Measurements from ENCODE around the gene ZNF284.

The ZNF284 gene

DNA sequence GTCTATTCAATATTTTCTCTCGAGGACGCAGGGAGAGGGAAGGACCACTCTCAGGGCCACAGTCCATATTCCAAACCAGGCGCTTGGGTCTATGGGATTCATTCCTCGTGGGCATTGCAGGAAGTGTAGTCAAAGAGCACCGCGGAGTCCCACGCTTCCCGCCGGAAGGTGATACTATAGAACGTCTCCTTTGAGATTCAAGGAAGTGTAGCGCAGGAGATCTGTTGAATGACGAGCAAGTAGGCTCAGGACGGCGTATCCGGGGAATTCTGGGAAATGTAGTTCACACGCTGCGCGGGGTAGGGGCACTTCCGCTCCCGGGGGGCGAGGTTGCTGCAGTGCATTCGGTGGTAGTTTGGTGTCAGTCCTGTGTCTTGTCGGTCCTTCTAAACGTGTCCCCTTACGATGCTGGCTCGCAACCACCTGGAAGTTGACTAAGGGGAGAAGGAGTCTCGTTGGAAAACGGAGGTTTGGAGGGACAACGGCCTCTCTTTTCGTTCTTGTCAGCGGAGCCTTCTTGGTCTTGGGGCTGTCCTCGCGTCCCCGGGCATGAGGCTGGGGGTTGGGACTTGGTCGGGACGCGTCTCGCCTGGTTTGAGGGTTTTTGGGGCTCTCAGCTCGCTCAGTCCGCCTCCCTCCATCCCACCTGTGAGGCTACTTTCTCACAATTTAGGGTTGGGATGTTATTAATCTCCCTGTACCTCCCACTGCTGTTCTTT is at the start of gene ZNF284:
TSS of gene ZNF284 (plus strand) at position 336 of the 719 bp plus-strand sequence. CDS start 4,231 bp downstream, outside the sequence.
- peak; percentile 90 for DNase-seq

DNA sequence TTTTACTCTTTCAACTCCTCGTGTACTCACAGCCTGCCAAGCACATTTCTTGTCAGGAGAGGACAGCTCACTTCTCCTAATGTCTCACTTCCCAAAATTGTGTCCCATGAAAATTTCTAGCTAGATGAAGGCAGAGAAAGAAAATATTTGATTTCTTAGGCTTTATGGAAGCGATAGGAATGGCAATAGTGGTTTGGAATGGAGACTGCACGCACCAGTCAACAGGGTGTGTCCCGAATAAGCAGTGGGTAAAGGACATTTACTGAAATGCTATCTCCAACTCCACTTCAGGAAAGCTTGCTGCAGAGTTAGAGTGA is 47.1 kb upstream of the ZNF284 start:
- no peak for DNase-seq

DNA sequence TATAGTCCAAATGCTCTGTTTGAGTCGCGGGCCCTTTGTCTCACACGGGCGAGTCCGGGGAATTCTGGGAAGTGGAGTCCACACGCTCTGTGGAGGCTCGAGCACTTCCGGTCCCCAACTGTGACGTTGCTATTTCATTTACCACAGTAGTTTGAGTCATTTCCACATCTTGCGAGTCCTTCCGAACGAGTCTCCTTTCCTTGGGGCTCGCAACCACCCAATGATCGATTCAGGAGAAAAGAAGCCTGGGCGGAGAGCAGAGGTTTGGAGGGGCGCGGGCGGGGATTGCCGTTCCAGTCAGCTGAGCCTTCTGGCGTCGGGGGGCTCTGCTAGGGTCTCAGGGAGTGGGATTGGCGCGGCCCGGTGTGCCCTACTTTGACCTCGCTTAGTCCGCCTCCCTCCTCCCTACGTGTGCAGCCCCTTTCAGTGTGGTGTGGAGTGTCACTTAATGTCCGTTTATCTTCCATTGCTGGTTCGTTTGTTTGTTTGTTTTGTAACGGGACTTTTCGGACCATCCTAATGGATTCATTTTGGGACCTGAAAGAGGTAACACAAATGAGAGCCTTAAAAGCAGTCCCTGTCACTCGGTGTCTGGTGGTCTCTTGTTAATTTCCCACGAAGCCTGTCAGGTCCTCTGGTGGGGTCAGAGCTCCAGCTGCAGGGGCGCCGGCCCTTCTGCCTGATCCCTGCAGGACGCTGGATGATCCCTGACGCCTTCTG is 46.6 kb upstream of the ZNF284 start, which contains the start of gene ZNF222:
TSS of gene ZNF222 (plus strand) at position 163 of the 720 bp plus-strand sequence. CDS start at position 221, 58 bp downstream.
- peak; percentile 69 for DNase-seq

DNA sequence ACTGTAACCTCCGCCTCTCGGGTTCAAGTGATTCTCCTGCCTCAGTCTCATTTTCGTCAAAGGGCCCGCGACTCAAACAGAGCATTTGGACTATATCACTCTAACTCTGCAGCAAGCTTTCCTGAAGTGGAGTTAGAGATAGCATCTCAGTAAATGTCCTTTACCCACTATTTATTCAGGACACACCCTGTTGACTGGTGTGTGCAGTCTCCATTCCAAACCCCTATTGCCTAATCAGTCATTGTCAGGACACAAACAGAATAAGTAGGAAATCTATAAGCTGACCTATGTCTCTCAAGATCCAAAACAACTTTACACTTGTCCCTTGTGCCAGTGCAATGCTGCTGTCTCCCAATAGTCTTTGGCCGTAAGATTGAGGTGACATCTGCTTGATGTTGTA is 45.3 kb upstream of the ZNF284 start:
- DNase-seq = no peak

DNA sequence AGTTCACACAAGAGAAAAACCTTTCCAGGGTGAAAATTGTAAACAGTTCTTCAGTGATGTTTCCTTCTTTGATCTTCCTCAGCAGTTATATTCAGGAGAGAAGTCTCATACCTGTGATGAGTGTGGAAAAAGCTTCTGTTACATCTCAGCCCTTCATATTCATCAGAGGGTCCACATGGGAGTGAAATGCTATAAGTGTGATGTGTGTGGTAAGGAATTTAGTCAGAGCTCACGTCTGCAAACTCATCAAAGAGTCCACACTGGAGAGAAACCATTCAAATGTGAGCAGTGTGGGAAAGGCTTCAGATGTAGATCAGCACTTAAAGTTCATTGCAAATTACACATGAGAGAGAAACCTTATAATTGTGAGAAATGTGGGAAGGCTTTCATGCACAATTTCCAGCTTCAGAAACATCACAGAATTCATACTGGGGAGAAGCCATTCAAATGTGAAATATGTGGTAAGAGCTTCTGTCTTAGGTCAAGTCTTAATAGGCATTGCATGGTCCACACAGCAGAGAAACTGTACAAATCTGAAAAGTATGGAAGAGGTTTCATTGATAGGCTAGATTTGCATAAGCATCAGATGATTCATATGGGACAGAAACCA is 39.9 kb upstream of the ZNF284 start:
- DNase-seq = no peak

DNA sequence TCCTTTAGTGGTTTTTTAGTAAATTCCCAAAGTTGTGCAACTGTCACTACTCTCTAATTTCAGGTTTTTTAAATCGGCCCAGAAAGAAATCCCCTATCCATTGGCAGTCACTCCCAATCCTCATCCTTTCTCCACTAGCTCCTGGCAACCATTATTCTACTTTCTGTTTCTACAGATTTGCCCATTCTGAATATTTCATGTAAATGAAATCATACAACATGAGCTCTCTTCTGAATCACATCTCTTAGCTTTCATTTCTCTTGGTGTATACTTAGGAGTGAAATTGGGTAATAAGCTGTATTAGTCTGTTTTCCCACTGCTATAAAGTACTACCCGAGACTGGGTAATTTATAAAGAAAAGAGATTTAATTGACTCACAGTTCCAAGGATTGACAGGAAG is 29.8 kb upstream of the ZNF284 start:
- DNase-seq = no peak

DNA sequence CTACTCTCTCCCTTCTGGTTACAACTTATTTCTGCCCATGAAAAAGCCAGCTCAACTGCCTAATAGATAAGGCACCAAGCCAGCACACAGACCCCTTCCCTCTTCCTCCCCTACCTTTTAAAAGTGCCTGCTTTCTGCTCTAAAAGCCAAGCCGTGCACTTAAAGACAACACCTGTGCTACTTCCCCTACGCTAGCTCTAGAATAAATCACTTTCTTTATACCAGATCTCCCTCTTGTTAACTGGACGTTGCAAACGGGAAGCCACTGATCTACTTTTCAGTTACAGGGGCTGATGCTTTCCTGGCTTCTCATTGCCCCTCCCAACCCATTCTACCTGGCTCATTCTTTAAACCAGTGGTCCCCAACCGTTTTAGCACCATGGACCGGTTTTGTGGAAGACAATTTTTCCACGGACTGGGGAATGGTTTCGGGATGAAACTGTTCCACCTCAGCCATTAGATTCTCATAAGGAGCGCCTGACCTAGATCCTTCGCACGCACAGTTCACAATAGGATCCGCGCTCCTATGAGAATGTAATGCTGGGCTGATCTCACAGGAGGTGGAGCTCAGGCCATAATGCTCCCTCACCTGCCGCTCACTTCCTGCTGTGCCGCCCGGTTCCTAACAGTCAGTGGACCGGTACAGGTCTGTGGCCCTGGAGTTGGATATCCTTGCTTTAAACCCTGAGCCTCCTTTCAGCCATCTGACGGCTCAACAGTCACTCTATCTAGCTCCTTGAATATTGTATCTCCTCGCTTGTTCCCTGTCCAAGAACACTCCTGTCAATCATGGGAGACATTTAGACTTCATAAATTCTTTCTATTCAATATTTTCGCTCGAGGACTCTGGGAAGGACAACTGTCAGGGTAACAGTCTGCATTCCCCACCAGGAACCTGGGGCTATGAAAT is 21.0 kb upstream of the ZNF284 start:
- DNase-seq = no peak

DNA sequence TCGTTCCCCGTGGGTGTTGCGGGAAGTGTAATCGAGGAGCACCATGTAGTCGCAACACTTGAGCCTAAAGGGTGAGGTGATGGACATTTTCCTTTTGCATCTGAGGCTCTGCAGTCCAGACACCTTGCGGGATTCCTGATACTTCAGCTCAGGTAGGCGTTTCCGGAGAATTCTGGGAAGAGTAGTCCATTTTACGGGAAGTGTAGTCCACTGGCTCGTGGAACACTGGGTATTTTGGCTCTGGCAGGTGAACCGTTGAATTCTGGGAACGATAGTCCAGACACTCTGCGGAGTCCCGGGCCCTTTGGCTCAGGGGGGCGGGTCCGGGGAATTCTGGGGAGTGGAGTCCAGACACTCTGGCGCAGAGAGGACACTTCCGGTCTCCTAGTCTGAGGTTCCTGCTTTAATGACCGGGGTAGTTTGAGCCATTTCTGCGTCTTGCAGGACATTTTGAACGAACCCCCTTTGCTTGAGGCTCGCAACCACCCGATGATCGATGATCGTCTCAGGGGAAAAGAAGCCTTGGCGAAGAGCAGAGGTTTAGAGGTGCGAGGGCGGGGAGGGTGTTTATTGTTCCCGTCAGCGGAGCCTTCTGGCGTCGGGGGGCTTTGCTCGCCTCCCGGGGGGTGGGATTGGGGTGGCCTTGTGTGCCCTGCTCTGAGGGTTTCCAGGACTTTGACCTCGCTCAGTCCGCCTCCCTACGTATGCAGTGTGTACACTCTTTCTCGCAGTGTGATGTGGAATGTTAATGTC is 20.1 kb upstream of the ZNF284 start, which contains the start of gene ZNF223:
TSS of gene ZNF223 (plus strand) at position 387 of the 753 bp plus-strand sequence. CDS start 3,141 bp downstream, outside the sequence.
- DNase-seq = peak; percentile 93

DNA sequence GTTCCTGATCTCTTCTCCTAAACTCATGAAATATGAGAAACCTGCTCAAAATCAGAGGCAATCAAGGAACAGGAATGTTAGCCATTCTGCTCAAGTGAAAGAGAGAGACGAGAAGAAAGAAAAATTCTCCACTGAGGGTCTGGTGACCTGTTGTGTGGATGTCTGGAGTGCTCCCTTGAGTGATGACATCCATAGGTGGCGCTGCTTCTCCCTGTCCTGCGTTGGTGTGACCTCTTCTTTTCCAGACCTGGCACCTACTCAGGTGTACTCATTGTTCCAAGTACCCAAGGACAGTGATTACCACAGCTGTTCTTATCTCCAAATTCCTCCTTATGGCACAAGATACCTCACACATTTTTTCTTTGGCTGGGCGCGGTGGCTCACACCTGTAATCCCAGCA is 16.1 kb upstream of the ZNF284 start:
- DNase-seq = no peak

DNA sequence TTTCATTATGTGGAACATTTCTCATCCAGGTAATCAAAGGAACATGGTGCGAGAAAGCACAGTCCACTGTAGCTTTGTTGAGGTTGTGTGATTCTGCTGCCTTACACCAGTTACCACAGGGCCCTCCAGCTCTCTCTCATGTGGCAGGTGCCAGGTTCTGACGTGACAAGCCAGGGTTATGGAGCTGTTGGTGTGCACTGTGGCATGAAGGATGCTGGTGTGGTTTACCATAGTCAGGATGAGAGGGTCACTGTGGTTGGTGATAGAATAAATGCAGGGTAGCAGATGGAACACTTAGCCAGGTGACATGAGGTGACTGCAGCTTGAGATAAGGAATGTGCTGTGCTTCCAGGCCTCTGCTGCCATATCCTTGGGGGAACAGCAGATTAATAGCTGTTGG is 12.7 kb upstream of the ZNF284 start:
- no peak for DNase-seq

DNA sequence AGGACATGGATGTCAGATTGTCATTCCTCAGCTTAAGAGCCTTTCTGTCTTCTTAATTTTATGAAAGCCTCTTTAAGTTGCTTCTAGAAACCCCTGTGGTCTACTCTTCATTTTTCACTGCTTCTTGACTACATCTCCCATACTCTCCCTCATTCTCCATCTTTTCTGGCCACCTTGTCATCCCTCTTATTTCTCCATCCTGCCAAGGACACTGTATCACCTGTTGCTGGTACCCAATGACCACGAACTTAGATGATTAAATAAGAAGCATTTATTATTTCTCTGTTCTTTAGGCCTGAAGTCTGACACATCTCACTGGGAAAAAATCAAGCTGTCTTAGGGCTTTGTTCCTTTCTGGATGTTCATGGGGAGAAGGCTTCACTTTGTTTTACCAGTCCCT is 10.9 kb upstream of the ZNF284 start:
- no peak for DNase-seq

DNA sequence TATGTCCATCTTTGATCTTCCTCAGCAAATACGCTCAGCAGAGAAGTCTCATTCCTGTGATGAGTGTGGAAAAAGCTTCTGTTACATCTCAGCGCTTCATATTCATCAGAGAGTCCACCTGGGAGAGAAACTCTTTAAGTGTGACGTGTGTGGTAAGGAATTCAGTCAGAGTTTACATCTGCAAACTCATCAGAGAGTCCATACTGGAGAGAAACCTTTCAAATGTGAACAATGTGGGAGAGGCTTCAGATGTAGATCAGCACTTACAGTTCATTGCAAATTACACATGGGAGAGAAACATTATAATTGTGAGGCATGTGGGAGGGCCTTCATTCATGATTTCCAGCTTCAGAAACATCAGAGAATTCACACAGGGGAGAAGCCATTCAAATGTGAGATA is 5.7 kb upstream of the ZNF284 start:
- DNase-seq = no peak

DNA sequence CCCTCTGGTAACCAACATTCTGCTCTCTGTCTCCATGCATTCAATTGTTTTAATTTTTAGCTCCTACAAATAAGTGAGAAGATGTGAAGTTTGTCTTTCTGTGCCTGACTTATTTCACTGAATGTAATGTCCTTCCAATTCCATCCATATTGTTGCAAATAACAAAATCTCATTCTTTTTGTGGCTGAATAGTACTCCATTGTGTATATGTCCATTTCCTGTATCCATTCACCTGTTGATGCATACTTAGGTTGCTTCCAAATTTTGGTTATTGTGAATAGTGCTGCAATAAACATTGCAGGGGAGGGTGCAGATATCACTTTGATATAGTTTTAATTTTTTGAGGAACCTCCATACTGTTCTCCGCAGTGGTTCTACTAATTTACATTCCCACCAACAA is 2.5 kb upstream of the ZNF284 start:
- DNase-seq = no peak

DNA sequence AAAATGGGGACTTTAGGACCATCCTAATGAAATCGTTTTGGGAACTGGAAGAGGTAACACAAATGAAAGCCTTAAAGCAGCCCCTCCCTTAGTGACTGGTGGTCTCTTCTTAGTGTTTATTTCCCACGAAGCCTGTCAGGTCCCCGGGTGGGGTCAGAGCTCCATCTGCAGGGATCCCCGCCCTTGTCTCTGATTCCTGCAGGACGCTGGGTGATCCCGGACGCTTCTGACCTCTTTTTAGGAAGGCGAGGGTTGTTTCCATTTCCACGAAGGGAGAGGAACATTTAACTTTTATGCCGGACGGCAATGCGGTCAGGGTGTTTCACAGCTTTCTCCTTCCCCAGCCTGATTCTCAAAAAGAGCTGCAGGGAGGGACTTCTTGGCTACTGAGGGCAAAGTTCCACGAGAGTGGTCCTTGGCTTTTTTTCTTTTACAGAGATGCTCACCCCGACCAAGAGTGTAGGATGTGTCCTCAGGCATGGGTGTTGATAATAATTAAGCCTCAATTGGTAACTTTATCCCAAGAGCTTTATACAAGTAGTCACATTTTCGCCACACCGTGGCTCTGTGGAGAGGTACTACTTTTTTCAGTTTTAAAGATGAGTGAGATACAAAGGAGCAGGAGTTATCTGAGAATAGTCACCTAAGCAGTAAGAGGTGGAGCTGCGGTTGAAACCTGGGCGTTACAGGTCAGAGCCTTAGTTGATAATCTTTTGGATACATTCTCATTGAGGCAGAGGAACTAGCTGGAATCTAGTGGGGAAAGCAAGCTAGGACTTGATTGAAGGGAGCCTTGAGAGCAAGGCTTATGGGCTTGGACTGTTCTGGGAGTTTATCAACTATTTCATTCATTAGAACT is 813 bp downstream of the ZNF284 start:
- DNase-seq = no peak

DNA sequence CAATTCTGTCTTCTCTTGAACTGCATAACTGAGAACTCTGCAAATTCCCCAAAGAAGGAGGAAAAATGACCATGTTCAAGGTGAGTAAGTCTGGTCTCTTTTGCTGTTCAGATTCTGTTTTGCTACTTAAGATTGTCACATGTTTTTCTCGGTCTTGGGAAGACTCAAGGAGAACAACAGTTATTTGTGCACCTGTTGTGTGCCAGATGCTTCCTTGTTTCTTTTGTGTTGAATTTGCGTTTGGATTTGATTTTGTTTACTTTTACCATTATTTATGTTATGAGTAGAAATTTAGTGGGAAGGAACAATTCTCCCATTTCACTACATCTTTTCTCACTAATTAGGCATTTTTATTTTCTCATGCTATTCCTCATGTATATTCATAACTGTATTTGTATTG is 4.4 kb downstream of the ZNF284 start:
- no peak for DNase-seq

DNA sequence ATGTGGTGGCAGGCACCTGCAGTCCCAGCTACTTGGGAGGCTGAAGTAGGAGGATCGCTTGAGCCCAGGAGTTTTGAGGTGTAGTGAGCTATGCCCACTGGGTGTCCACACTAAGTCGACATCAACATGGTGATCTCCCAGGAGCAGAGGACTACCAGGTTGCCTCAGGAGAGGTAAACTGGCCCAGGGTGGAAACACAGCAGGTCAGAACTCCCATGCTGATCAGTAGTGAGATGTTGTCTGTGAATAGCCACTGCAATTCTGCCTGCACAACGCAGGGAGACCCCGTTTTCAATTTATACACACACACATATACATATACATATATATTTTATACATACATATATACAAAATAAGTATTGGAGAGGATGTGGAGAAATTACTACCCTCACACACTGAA is 20.1 kb downstream of the ZNF284 start:
- DNase-seq = no peak

DNA sequence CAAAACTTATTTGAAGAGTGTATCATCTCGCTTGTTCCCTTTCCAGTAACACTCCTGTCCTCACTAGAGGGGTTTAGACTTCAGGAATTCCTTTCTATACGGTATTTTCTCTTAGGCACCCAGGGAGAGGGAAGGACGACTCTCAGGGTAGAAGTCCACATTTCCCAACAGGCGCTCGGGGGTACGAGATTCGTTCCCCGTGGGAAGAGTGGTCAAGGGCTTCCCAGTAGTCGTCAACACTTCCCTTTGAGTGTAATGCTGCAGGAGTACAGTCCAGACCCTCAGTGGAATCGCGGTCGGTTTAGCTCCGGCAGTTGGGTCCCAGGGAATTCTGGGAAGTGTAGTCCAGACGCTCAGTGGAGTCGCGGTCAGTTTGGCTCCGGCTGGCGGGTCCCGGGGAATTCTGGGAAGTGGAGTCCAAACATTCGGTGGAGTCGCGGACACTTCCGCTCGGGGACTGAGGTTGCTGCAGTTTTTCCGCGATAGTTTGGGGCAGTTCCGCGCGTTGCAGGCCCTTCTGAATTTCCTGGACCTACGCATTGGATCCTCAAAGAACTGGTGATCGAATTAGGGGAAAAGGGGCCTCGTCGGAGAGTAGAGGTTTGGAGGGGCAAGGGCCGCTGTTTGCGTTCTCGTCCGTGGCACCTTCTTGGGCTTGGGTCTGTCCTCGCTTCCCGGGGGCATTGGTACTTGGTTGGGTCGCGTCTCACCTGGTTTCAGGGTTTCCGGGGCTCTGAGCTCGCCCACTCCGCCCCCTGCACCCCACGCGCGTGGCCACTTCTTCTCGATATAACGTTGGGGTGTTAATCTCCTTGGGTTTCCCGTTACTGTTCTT is 22.2 kb downstream of the ZNF284 start, which contains the start of gene ZNF224:
TSS of gene ZNF224 (plus strand) at position 431 of the 835 bp plus-strand sequence. CDS start 3,513 bp downstream, outside the sequence.
- DNase-seq = peak; percentile 88

DNA sequence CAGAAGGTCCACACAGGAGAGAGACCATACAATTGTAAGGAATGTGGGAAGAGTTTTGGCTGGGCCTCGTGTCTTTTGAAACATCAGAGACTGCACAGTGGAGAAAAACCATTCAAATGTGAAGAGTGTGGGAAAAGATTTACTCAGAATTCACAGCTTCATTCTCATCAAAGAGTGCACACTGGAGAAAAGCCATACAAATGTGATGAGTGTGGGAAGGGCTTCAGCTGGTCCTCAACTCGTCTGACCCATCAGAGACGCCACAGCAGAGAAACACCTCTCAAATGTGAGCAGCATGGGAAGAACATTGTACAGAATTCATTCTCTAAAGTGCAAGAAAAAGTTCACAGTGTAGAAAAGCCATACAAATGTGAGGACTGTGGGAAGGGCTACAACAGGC is 35.8 kb downstream of the ZNF284 start:
- DNase-seq = no peak

DNA sequence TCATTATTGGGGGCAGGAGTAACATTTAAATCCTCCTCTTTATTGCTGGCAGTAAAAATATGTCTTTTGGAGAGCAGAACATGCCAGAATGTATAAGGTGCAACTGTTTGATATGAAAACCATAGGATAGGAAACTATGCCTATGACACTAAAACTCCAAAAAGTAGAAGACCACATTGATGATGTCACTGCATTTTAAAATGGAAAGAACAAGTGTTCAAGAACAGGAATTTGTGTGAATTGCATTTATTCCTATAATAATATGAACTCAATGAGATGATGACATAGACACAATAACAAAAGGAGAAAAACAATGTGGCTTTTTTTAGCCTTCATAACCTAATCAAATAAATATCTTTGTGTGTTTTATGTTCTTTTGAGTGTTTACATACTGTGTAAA is 37.5 kb downstream of the ZNF284 start:
- no peak for DNase-seq

DNA sequence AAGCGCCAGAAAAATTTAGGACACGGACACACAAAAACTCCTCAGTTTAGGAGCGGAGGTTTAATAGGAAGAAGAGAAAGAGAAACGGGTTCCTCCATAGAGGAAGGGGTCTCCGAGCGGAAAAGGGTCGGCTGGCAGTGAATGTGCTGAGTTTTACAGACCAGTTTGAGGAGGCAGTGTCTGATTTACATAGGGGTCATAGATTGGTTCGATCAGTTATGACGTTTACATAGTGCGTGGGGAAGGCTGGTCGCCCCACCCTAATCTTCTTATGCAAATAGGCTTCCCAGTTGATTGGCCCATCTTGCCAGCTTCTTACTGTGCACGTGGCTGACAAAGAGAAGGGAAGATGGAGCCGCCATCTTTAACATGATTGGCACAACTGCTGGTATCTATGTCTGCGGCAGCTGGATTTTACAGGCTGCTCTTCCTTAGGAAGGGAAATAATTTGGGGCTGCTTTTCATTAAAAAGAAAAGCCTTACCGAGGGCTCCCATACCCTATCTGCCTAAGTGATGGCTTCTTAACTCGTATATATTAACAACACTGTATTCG is 40.0 kb downstream of the ZNF284 start:
- DNase-seq = no peak
